Endothelial cell of umbilical vein (primary cell): ENCODE results near the gene LHX5. TPM values are rescaled to one million over a fixed set of nuclear protein-coding genes. Genes with fewer than 3 reads are reported as not detected.

Experiments
- Bru-seq: library from RNA; stranded (reverse); fragments of 400-500 nt; gene quantifications from one replicate; lab custom pipeline; 2021; lab: Mats Ljungman, UMichigan
- BruChase-seq, 2 experiments: library from RNA; stranded (reverse); fragments of 400-500 nt; gene quantifications; one replicate each; lab custom pipeline; 2021; lab: Mats Ljungman, UMichigan
- BruUV-seq: library from RNA; stranded (reverse); fragments of 400-500 nt; replicated peaks from 2 replicates; lab custom pipeline; 2021; lab: Mats Ljungman, UMichigan
- CTCF ChIA-PET: fragments of 300-600, 350-600 bp; sonication (Branson Sonifier 250); formaldehyde crosslinking; loops from one replicate; lab custom pipeline; 2021; ENCODE audit warnings: antibody characterized with exemption, inconsistent platforms; lab: Charles Lee
- POLR2A ChIA-PET: fragments of 300-600, 350-600 bp; sonication (Branson Sonifier 250); formaldehyde crosslinking; loops from one replicate; lab custom pipeline; 2021; ENCODE audit warnings: antibody characterized with exemption, inconsistent platforms; lab: Charles Lee
- DNase-seq: peaks from one replicate; pipeline ENCODE4 v3.0.0-alpha.2; 2011; ENCODE audit warnings: low read depth, low spot score
- FAIRE-seq: peaks from 2 replicates; lab custom pipeline; 2011; peaks lifted over from hg19 to GRCh38; lab: Jason Lieb, UNC
- H2AFZ ChIP-seq: 2 replicates; pipeline ENCODE4 v1.6.0; 2012; ENCODE audit warnings: low read depth, low read length, control low read depth, inconsistent platforms
- H3K27ac ChIP-seq: 2 replicates; pipeline ENCODE4 v1.5.1; 2011; ENCODE audit warnings: low read depth, mild to moderate bottlenecking, control low read depth, low read length, moderate library complexity; ENCODE audit not compliant: insufficient read depth
- H3K27me3 ChIP-seq, 2 experiments: 2 replicates each; pipeline versions ENCODE4 v1.6.0 to v1.6.1; 2011; ENCODE audit warnings: low read length in 2 of 2, mixed read lengths in 1 of 2; ENCODE audit not compliant: control insufficient read depth in 2 of 2, insufficient read depth in 2 of 2
- H3K36me3 ChIP-seq, 2 experiments: 2 replicates in 1 of 2; 3 replicates in 1 of 2; pipeline ENCODE4 v1.5.1; 2011; ENCODE audit warnings: low read length in 2 of 2, mild to moderate bottlenecking in 1 of 2, moderate library complexity in 1 of 2; ENCODE audit not compliant: control insufficient read depth in 2 of 2, insufficient read depth in 2 of 2; ENCODE audit errors: extremely low read depth in 1 of 2
- H3K4me1 ChIP-seq: 3 replicates; pipeline ENCODE4 v1.5.1; 2011; ENCODE audit warnings: mild to moderate bottlenecking, low read length; ENCODE audit not compliant: control insufficient read depth, insufficient read depth; ENCODE audit errors: extremely low read depth
- H3K4me2 ChIP-seq: 2 replicates; pipeline ENCODE4 v1.6.1; 2011; ENCODE audit warnings: low read length, control low read depth, mixed read lengths; ENCODE audit not compliant: insufficient read depth
- H3K4me3 ChIP-seq, 3 experiments: fragments of 200-600 bp in 1 of 3; sonication (generic), shearing (Covaris generic) in 1 of 3; replicated peaks in 1 of 3; 2 replicates each; pipeline ENCODE4 v1.5.1; 2011 to 2016; ENCODE audit warnings: control low read depth in 3 of 3, low read length in 3 of 3, mild to moderate bottlenecking in 2 of 3, inconsistent platforms in 1 of 3, low read depth in 1 of 3, moderate library complexity in 1 of 3; ENCODE audit not compliant: insufficient read depth in 1 of 3
- H3K79me2 ChIP-seq: 2 replicates; pipeline ENCODE4 v1.6.0; 2012; ENCODE audit warnings: low read length, inconsistent platforms; ENCODE audit not compliant: control insufficient read depth, insufficient read depth
- H3K9ac ChIP-seq: replicated peaks from 2 replicates; pipeline ENCODE3; 2011; ENCODE audit warnings: low read length, control low read depth; ENCODE audit not compliant: insufficient read depth; ENCODE audit errors: extremely low read depth
- H3K9me1 ChIP-seq: replicated peaks from 3 replicates; pipeline ENCODE4 v1.6.0; 2011; ENCODE audit warnings: mild to moderate bottlenecking, low read length; ENCODE audit not compliant: control insufficient read depth, insufficient read depth; ENCODE audit errors: extremely low read depth
- H3K9me3 ChIP-seq: replicated peaks from 2 replicates; pipeline ENCODE4 v1.5.1; 2012; ENCODE audit warnings: low read length, inconsistent platforms; ENCODE audit not compliant: control insufficient read depth, insufficient read depth
- H4K20me1 ChIP-seq: replicated peaks from 2 replicates; pipeline ENCODE3; 2011; ENCODE audit warnings: mild to moderate bottlenecking, low read length; ENCODE audit not compliant: control insufficient read depth, insufficient read depth; ENCODE audit errors: extremely low read depth
- EZH2 ChIP-seq: IDR thresholded peaks from 2 replicates; pipeline ENCODE4 v1.6.1; 2012; ENCODE audit warnings: borderline replicate concordance, low read depth, mild to moderate bottlenecking, moderate library complexity, low read length, inconsistent platforms; ENCODE audit not compliant: severe bottlenecking
- GATA2 ChIP-seq: IDR thresholded peaks from 2 replicates; pipeline ENCODE4 v1.7.0; 2011; ENCODE audit warnings: low read depth, mild to moderate bottlenecking, moderate library complexity, mixed read lengths, low read length; ENCODE audit not compliant: insufficient read length, insufficient read depth
- MYC ChIP-seq: IDR thresholded peaks from one replicate; pipeline ENCODE4 v1.6.1; 2011; ENCODE audit warnings: mild to moderate bottlenecking, low read depth, low read length
- dilution Hi-C: fragments of 300-500 bp; cut with MboI; formaldehyde crosslinking; loops from one replicate; pipeline ENCODE4 v1.15.0; 2019; ENCODE audit warnings: low sequenced_read_pairs; ENCODE audit not compliant: extremely low pct_ligation_motif_present
- intact Hi-C: fragments of 100-400 bp; cut with micrococcal nuclease; formaldehyde crosslinking; loops from one replicate; pipeline ENCODE4 v1.10.0; 2022
- long read RNA-seq: library from polyadenylated mRNA; stranded (forward); transcript quantifications from one replicate; pipeline ENCODE4 v2.0.0, GENCODE V29; 2021
- polyA minus RNA-seq, 3 experiments: library from RNA; depleted of rRNA, polyadenylated mRNA; stranded (reverse); fragments of >200 nt; gene quantifications; 1 replicate in 1 of 3; 2 replicates in 2 of 3; pipeline ENCODE4 v1.2.3, GENCODE V29; 2011
- polyA plus RNA-seq, 4 experiments: library from polyadenylated mRNA; depleted of rRNA in 3 of 4; stranded (reverse) in 3 of 4; unstranded in 1 of 4; fragments of >200 nt; gene quantifications; 2 replicates each; pipeline versions ENCODE4 v1.2.1 to v1.2.3, GENCODE V29; 2011 to 2012; ENCODE audit warnings: missing spikeins in 1 of 4
- total RNA-seq: library from RNA; stranded (reverse); gene quantifications from 2 replicates; pipeline ENCODE4 v1.2.3, GENCODE V29; 2021

The LHX5 gene
- total RNA-seq (not detected in 2 replicates), polyA plus RNA-seq (not detected in 2 replicates), polyA minus RNA-seq (not detected in 2 replicates), Bru-seq, nascent RNA (not detected), BruChase-seq, experiment 1, labeled RNA remaining after a 6-hour chase (not detected), BruChase-seq, experiment 2, labeled RNA remaining after a 2-hour chase (not detected)
- polyA plus RNA-seq (2011; cell fraction: cytosol; rRNA removed): not detected in 2 replicates
- not detected in 2 replicates for polyA plus RNA-seq (2011; cell fraction: nucleus; rRNA removed)
- not detected in 2 replicates for polyA plus RNA-seq (2012)
- polyA minus RNA-seq (2011; cell fraction: cytosol; rRNA and poly(A)+ RNA removed): not detected
- not detected in 2 replicates for polyA minus RNA-seq (2011; cell fraction: nucleus; rRNA and poly(A)+ RNA removed)
- long read RNA-seq: 0 reads

DNA sequence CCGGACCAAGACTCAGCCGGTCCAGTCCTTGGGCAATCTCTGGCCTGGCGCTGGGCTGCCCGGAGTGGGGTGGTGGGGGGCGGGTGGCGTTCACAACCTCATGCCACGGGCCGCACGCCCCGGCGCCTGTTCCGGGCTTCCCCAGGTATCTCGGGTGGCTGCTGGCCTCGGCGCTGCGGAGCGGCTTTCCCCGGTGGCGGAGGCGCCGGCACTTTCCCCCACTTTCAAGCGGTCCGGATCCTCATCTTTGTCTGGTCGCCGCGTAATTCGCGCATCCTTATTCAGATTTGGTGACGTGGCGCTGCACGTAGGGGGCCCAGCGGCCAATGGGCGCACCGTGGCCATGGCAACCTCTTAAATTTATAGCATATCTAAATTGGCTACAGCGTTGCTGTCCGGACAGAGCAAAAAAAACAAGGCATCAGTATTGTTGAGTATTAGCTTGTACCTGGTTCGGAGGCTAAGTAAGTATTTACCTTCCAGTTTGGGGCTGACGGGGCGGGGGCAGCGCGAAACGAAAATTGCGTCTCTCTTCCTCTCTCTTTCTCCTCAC lies at the start of gene LHX5:
TSS of gene LHX5 (minus strand) at position 253 of the 553 bp plus-strand sequence. CDS start 373 bp downstream, outside the sequence.
- peaks cover 91 to 94% of the 10 kb centered on the region in 2 experiments for H3K27me3 ChIP-seq
- TF ChIP-seq MYC (no peak), EZH2 (peak; percentile 61)
- dilution Hi-C loops: no loop called here
- no peak for DNase-seq
- no peaks in the 10 kb centered on the region for H3K4me1 ChIP-seq
- CTCF ChIA-PET: interaction anchor here (4.4 kb wide), 1 partner anchor 10 kb away, joined by 20 read pairs; no protein-coding TSS in a partner anchor
- H3K9me1 ChIP-seq: no peaks in the 10 kb centered on the region
- H3K27ac ChIP-seq: no peak within 1 kb of the TSS
- no peaks in the 10 kb centered on the region for H3K79me2 ChIP-seq
- no peaks in the 10 kb centered on the region for H3K36me3 ChIP-seq
- no TSS peak for BruUV-seq
- intact Hi-C loops: no loop called here
- no peaks in the 10 kb centered on the region for H3K9me3 ChIP-seq
- no peak for FAIRE-seq
- no peak within 1 kb of the TSS for H2AFZ ChIP-seq
- H3K4me3 ChIP-seq: no peak within 1 kb of the TSS
- no peak within 1 kb of the TSS for H3K4me2 ChIP-seq
- H4K20me1 ChIP-seq: no peaks in the 10 kb centered on the region
- no peak within 1 kb of the TSS for H3K9ac ChIP-seq
- POLR2A ChIA-PET: no interaction called here

DNA sequence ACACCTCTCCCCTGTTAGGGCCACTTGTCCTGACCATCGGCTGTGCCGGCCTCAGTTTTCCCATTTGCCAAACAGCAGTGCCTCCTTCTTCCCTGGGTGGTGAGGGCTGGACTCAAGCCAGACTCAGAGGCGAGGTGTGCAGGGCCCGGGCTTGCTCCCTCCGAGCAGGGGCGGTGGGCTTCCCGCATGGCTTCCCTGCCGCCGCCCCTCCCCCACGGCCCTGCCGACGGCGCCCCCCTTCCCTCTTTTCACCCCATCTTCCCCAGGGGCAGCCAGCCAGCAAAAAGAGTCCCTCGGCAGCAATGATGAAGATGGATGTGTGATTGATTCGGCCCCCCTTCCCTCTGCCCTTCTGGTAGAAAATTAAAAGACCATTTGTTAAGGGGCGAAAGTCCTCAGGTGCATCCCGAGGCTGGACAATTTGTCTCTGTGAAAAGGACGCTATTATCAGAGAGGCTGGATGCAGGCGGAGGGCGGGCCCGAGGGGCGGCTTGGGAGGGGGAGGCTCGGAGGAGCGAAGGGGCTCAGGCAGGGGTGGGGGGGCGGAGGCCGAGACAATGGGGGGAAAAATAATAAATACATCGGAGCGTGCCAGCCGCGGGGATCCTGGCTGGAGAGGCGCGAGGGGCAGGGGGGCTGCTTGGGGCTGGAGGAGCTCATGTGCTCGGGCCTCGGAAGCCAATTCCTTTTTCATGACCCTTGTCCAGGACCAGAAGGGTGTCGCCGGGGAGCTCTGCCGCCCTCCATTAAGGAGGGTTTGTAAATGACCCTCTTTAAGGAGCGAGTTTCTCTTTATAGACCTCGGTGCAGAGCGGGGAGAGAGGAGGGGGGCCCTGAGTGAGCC lies 48.0 kb upstream of the LHX5 start:
- Histone ChIP-seq H3K27me3 (peaks cover 5 to 7% of the 10 kb centered on the region in 2 experiments), H3K4me3 (no peak overlapping the region), H3K9me3 (no peaks in the 10 kb centered on the region), H3K4me2 (no peak overlapping the region), H3K79me2 (no peaks in the 10 kb centered on the region), H2AFZ (no peak overlapping the region), H3K27ac (no peak overlapping the region), H3K36me3 (no peaks in the 10 kb centered on the region), H3K4me1 (no peaks in the 10 kb centered on the region), H3K9me1 (no peaks in the 10 kb centered on the region), H4K20me1 (no peaks in the 10 kb centered on the region), H3K9ac (no peak overlapping the region)
- dilution Hi-C loops: no loop called here
- FAIRE-seq (no peak), DNase-seq (no peak)
- ChIA-PET CTCF (no interaction called here), POLR2A (interaction anchor here (0.7 kb wide), 1 partner anchor 50 kb away, joined by 4 read pairs; no protein-coding TSS in a partner anchor)
- no peak for TF ChIP-seq GATA2
- intact Hi-C loops: no loop called here
- BruUV-seq: no TSS peak
